Loucy (cell line): ENCODE results near the gene HRH1.
"Not testable (repeated sequence)": the region's sequence is repeated elsewhere in the genome, so short reads cannot be mapped to it uniquely, and the experiment has no call there.

Experiments
- H2AFZ ChIP-seq: fragments of 200-600 bp; sonication (generic); 2 replicates; pipeline ENCODE4 v1.6.0; 2016; ENCODE audit warnings: antibody characterized with exemption, mild to moderate bottlenecking, low read length, moderate library complexity
- H3F3A ChIP-seq: fragments of 200-600 bp; 2 replicates; pipeline ENCODE4 v1.6.0; 2016; ENCODE audit warnings: antibody characterized with exemption, low read depth, mild to moderate bottlenecking
- H3K27me3 ChIP-seq: fragments of 200-600 bp; sonication (generic); 2 replicates; pipeline ENCODE4 v1.6.1; 2014; ENCODE audit warnings: low read length, mild to moderate bottlenecking; ENCODE audit not compliant: insufficient read depth, poor library complexity, severe bottlenecking
- H3K36me3 ChIP-seq: fragments of 200-600 bp; sonication (generic); 2 replicates; pipeline ENCODE4 v1.6.1; 2016; ENCODE audit warnings: low read length; ENCODE audit not compliant: insufficient read depth
- H3K4me1 ChIP-seq: fragments of 200-600 bp; sonication (generic); 2 replicates; pipeline ENCODE4 v1.5.1; 2014; ENCODE audit warnings: low read length, mild to moderate bottlenecking; ENCODE audit not compliant: insufficient read depth, poor library complexity, severe bottlenecking
- H3K4me2 ChIP-seq: fragments of 200-600 bp; sonication (generic); 2 replicates; pipeline ENCODE4 v1.6.0; 2014; ENCODE audit warnings: antibody characterized with exemption, low read length, low read depth, mild to moderate bottlenecking; ENCODE audit not compliant: poor library complexity, severe bottlenecking
- H3K4me3 ChIP-seq: fragments of 200-600 bp; sonication (generic); 2 replicates; pipeline ENCODE4 v1.5.1; 2014; ENCODE audit warnings: low read length, mild to moderate bottlenecking, mixed read lengths; ENCODE audit not compliant: poor library complexity, severe bottlenecking
- H3K79me2 ChIP-seq: fragments of 200-600 bp; sonication (generic); 2 replicates; pipeline ENCODE4 v1.6.1; 2014; ENCODE audit warnings: low read length; ENCODE audit not compliant: insufficient read depth
- H3K9ac ChIP-seq: fragments of 200-600 bp; sonication (generic); 2 replicates; pipeline ENCODE4 v1.6.0; 2014; ENCODE audit warnings: mild to moderate bottlenecking, low read depth, low read length, moderate library complexity; ENCODE audit not compliant: poor library complexity, severe bottlenecking
- H3K9me2 ChIP-seq: fragments of 200-600 bp; sonication (generic); replicated peaks from 2 replicates; pipeline ENCODE4 v1.6.1; 2016; ENCODE audit warnings: low read depth, low read length, mixed read lengths
- H3K9me3 ChIP-seq: fragments of 200-600 bp; sonication (generic); 2 replicates; pipeline ENCODE4 v1.6.1; 2014; ENCODE audit warnings: mild to moderate bottlenecking, antibody characterized with exemption, low read length, low read depth; ENCODE audit not compliant: insufficient read depth
- H4K20me1 ChIP-seq: fragments of 200-600 bp; sonication (generic); 2 replicates; pipeline ENCODE4 v1.6.0; 2014; ENCODE audit warnings: antibody characterized with exemption, low read length, mild to moderate bottlenecking; ENCODE audit not compliant: insufficient read depth, poor library complexity, severe bottlenecking
- EZH2phosphoT487 ChIP-seq: fragments of 200-600 bp; IDR thresholded peaks from 2 replicates; pipeline ENCODE4 v1.6.1; 2018; ENCODE audit warnings: antibody characterized with exemption, mild to moderate bottlenecking, moderate library complexity, borderline replicate concordance
- TF ChIP-seq, protein P1 (sequence below): fragments of 200-600 bp; sonication (generic); conservative IDR thresholded peaks from 2 replicates; pipeline ENCODE4 v1.5.1; 2014; ENCODE audit warnings: mild to moderate bottlenecking, antibody characterized with exemption, low read length

The HRH1 gene

DNA sequence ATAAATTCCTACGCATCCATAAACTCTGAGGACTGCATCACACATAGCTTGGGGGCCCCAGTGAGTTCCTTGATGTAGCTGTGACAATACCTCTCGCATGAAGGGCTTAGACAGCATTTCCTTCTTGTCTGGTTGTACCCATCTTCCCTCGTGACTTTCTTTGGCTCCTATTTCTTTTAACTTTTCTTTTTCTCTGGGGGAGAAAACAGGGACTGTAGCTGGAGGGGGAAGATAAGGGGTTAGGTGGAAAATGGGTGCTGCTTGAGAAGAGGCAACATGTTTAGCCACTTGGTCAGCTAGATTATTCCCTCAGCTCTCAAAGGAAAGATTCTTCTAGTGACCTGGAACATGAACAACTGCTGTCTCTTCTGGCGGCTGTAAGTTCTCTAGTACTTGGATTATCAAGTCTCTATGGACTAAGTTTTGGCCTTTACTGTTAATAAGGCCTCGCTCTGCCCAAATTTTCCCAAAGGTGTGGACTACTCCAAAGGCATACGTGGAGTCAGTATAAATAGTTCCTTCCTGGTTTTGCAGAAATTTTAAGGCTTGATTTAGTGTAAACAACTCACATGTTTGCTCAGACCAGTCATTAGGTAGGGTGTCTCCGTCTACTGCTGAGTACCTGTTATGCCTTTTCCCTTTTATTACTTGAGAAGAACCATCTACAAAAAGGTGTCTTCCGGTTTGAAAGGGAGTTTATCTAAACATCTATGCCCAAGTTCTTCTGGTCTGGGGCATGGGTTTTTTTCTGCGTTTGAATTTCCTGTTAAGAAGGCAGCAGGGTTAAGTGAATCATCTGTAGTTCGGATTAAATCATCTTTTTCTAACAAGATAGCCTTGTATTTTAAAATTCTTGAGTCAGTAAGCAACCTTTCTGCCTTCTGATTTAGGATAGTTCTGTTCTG is 96.9 kb downstream of the HRH1 start:
- TF ChIP-seq EZH2phosphoT487: no peak
- TF ChIP-seq, protein P1, sequence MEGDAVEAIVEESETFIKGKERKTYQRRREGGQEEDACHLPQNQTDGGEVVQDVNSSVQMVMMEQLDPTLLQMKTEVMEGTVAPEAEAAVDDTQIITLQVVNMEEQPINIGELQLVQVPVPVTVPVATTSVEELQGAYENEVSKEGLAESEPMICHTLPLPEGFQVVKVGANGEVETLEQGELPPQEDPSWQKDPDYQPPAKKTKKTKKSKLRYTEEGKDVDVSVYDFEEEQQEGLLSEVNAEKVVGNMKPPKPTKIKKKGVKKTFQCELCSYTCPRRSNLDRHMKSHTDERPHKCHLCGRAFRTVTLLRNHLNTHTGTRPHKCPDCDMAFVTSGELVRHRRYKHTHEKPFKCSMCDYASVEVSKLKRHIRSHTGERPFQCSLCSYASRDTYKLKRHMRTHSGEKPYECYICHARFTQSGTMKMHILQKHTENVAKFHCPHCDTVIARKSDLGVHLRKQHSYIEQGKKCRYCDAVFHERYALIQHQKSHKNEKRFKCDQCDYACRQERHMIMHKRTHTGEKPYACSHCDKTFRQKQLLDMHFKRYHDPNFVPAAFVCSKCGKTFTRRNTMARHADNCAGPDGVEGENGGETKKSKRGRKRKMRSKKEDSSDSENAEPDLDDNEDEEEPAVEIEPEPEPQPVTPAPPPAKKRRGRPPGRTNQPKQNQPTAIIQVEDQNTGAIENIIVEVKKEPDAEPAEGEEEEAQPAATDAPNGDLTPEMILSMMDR: no peak
- no peaks in the 10 kb centered on the region for H3K9me2 ChIP-seq
- no peak overlapping the region for H3K4me2 ChIP-seq
- no peaks in the 10 kb centered on the region for H3K9me3 ChIP-seq
- no peaks in the 10 kb centered on the region for H3K27me3 ChIP-seq
- no peaks in the 10 kb centered on the region for H3K4me1 ChIP-seq
- H4K20me1 ChIP-seq: no peaks in the 10 kb centered on the region
- H2AFZ ChIP-seq: no peak overlapping the region; the same call in 1 of the 2 replicates
- H3K36me3 ChIP-seq: no peaks in the 10 kb centered on the region
- H3K79me2 ChIP-seq: no peaks in the 10 kb centered on the region
- H3K4me3 ChIP-seq: no peak overlapping the region
- no peaks in the 10 kb centered on the region for H3F3A ChIP-seq
- no peak overlapping the region for H3K9ac ChIP-seq

DNA sequence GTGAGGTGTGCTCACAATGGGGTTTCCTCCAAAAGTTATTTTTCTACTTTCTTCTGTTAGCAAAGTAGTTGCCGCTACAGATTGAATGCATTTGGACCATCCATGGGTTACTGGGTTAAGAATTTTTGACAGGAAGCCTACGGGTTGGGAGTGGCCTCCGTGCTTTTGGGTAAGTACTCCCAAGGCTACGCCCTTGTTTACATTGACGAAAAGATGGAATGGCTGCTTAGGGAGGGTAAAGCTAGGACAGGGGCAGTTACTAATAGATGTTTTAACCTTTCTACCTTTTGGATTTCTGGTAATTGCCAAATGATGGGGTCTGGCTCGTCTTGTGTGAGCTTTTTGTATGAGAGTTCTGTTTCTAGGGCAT is 97.5 kb downstream of the HRH1 start:
- H3K9me2 ChIP-seq: no peaks in the 10 kb centered on the region
- H3K4me3 ChIP-seq: no peak overlapping the region
- H3K27me3 ChIP-seq: no peaks in the 10 kb centered on the region
- no peak overlapping the region for H3K4me2 ChIP-seq
- no peaks in the 10 kb centered on the region for H3K36me3 ChIP-seq
- TF ChIP-seq EZH2phosphoT487: no peak
- TF ChIP-seq, protein P1: no peak
- H4K20me1 ChIP-seq: no peaks in the 10 kb centered on the region
- no peak overlapping the region for H3K9ac ChIP-seq
- no peaks in the 10 kb centered on the region for H3F3A ChIP-seq
- no peaks in the 10 kb centered on the region for H3K9me3 ChIP-seq
- no peak overlapping the region for H2AFZ ChIP-seq
- H3K4me1 ChIP-seq: no peaks in the 10 kb centered on the region
- no peaks in the 10 kb centered on the region for H3K79me2 ChIP-seq

DNA sequence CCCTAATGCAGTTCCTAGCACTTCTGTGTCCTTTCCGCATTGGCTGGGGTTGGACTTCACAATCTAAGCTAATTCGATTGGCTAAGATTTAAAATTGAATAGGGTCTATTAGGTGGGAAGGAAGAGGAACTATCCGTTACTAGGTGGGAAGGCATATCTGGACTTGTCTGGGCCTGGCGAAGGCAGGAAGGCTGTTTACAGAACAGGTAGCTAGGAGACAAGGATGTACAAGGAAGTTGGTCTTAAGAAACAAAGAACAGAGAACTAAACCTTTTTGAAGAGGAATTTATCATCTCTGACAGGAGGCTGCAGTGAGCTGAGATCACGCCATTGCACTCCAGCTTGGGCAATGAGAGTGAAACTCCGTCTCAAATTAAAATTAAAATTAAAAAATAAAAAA is 100.6 kb downstream of the HRH1 start:
- Histone ChIP-seq H3K4me1 (no peaks in the 10 kb centered on the region), H3K9me2 (no peaks in the 10 kb centered on the region), H2AFZ (no peak overlapping the region), H3K9ac (no peak overlapping the region), H3K4me2 (no peak overlapping the region), H3F3A (no peaks in the 10 kb centered on the region), H4K20me1 (no peaks in the 10 kb centered on the region), H3K36me3 (no peaks in the 10 kb centered on the region), H3K4me3 (no peak overlapping the region), H3K79me2 (no peaks in the 10 kb centered on the region), H3K27me3 (no peaks in the 10 kb centered on the region), H3K9me3 (no peaks in the 10 kb centered on the region)
- TF ChIP-seq, protein P1: no peak
- TF ChIP-seq EZH2phosphoT487: no peak

DNA sequence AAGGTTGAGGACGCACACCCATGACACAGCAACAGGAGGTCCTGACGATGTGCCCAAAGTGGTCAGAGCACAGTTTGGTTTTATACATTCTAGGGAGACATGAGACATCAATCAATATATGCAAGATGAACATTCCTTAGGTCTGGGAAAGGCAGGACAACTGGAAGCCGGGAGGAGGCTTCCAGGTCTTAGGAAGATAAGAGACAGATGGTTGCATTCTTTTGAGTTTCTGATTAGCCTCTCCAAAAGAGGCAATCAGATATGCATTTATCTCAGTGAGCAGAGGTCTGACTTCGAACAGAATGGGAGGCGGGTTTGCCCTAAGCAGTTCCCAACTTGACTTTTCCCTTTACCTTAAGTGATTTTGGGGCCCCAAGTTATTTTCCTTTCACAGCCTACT is 101.2 kb downstream of the HRH1 start:
- not testable (repeated sequence) for H3K4me2 ChIP-seq, H2AFZ ChIP-seq, H3F3A ChIP-seq, H3K27me3 ChIP-seq, H4K20me1 ChIP-seq, H3K36me3 ChIP-seq, H3K9me2 ChIP-seq, H3K9ac ChIP-seq, H3K9me3 ChIP-seq, H3K79me2 ChIP-seq, H3K4me1 ChIP-seq, H3K4me3 ChIP-seq
